Cardiac muscle cell (in vitro differentiated cells and primary cell): ENCODE data around the gene BRF1. TPM values are rescaled to one million over a fixed set of nuclear protein-coding genes. Genes with fewer than 3 reads are reported as not detected.

ENCODE experiments used
- DNase-seq, 2 donors: peaks; one replicate each; pipeline versions ENCODE4 v3.0.0 to v3.0.0-alpha.2; 2010 to 2017; ENCODE audit warnings: low read depth in 1 of 2, low spot score in 1 of 2
- H3K27ac ChIP-seq: fragments of 200-600 bp; sonication (generic); 2 replicates; pipeline ENCODE4 v1.5.1; 2016
- H3K27me3 ChIP-seq: fragments of 200-600 bp; sonication (generic); 2 replicates; pipeline ENCODE4 v1.6.0; 2016; ENCODE audit warnings: control low read depth
- H3K36me3 ChIP-seq: fragments of 200-600 bp; sonication (generic); 2 replicates; pipeline ENCODE4 v1.5.1; 2016; ENCODE audit warnings: control low read depth
- H3K4me1 ChIP-seq: fragments of 200-600 bp; sonication (generic); 2 replicates; pipeline ENCODE4 v1.8.1; 2017; ENCODE audit warnings: low read depth, mild to moderate bottlenecking, mixed run types
- H3K4me3 ChIP-seq: fragments of 200-600 bp; sonication (generic); 2 replicates; pipeline ENCODE4 v1.5.1; 2016; ENCODE audit warnings: mild to moderate bottlenecking
- H3K9me3 ChIP-seq: fragments of 200-600 bp; sonication (generic); 2 replicates; pipeline ENCODE4 v1.5.1; 2017; ENCODE audit warnings: low read depth, mild to moderate bottlenecking, control low read depth
- polyA plus RNA-seq: library from polyadenylated mRNA; unstranded; fragments of >200 nt; fragmentation: Nextera tagmentation; extraction: Ambion mirVana; gene quantifications from 2 replicates; pipeline ENCODE4 v1.2.1, GENCODE V29; 2016
- total RNA-seq: library from RNA; depleted of rRNA; stranded (reverse); fragments of >200 nt; gene quantifications from 2 replicates; pipeline ENCODE4 v1.2.3, GENCODE V29; 2016
- TF ChIP-seq, protein P1 (sequence below): IDR thresholded peaks from 2 replicates; pipeline ENCODE4 v1.5.1; 2012; ENCODE audit warnings: low read depth, mild to moderate bottlenecking, low read length

The BRF1 gene
- total and polyA plus RNA-seq, 2 experiments from 2014 or later, result 26.6 to 82.2 TPM

DNA sequence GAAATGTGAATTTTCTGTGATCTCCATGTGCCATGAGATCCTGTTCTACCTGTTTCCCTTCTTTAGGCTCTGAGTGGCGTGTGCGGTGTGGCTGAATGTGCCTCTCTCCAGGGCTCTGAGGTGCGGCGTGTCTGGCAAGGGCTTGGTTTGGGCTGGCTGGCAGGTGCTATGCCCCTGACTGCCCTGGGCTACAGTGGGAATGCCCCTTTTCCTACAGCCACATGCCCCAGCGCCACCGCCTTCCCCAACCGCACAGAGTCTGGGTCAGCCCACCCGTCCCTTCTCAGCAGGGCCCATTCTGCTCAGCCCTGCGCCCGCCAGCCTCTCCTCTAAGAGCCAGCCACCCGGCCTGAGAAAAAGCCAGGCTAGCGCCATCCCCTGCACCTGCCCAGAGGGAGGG lies 27.7 kb downstream of the BRF1 start:
- no peaks in the 10 kb centered on the region for H3K4me1 ChIP-seq
- no peak overlapping the region for H3K27ac ChIP-seq
- no peaks in the 10 kb centered on the region for H3K9me3 ChIP-seq
- no peaks in the 10 kb centered on the region for H3K27me3 ChIP-seq
- DNase-seq, result no peak
- H3K36me3 ChIP-seq, result no peaks in the 10 kb centered on the region
- TF ChIP-seq, protein P1, sequence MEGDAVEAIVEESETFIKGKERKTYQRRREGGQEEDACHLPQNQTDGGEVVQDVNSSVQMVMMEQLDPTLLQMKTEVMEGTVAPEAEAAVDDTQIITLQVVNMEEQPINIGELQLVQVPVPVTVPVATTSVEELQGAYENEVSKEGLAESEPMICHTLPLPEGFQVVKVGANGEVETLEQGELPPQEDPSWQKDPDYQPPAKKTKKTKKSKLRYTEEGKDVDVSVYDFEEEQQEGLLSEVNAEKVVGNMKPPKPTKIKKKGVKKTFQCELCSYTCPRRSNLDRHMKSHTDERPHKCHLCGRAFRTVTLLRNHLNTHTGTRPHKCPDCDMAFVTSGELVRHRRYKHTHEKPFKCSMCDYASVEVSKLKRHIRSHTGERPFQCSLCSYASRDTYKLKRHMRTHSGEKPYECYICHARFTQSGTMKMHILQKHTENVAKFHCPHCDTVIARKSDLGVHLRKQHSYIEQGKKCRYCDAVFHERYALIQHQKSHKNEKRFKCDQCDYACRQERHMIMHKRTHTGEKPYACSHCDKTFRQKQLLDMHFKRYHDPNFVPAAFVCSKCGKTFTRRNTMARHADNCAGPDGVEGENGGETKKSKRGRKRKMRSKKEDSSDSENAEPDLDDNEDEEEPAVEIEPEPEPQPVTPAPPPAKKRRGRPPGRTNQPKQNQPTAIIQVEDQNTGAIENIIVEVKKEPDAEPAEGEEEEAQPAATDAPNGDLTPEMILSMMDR, result no peak
- no peak overlapping the region for H3K4me3 ChIP-seq

DNA sequence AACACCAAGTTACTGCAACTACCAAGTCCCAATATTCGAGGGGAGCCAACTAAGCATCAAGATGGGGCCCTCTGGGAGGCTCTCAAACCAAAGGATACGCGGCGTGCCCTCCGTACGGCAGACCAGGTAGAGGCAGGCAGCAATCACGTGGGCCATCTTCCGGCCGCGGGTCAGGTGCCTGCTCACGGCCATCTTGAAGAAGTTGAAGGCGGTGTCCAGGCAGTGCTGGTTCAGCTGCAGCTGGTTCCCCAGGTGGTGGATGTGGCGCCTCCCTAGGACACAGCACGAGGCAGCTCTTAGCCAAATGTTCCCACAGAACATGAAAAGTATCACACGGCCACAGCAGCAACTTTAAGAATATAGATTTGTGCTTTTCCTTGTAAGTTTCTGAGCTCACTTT lies 28.2 kb downstream of the BRF1 start:
- H3K9me3 ChIP-seq, result no peaks in the 10 kb centered on the region
- no peak for DNase-seq
- H3K27ac ChIP-seq, result no peak overlapping the region
- TF ChIP-seq, protein P1, result no peak
- no peaks in the 10 kb centered on the region for H3K36me3 ChIP-seq
- no peak overlapping the region for H3K4me3 ChIP-seq
- H3K27me3 ChIP-seq, result no peaks in the 10 kb centered on the region
- no peaks in the 10 kb centered on the region for H3K4me1 ChIP-seq

DNA sequence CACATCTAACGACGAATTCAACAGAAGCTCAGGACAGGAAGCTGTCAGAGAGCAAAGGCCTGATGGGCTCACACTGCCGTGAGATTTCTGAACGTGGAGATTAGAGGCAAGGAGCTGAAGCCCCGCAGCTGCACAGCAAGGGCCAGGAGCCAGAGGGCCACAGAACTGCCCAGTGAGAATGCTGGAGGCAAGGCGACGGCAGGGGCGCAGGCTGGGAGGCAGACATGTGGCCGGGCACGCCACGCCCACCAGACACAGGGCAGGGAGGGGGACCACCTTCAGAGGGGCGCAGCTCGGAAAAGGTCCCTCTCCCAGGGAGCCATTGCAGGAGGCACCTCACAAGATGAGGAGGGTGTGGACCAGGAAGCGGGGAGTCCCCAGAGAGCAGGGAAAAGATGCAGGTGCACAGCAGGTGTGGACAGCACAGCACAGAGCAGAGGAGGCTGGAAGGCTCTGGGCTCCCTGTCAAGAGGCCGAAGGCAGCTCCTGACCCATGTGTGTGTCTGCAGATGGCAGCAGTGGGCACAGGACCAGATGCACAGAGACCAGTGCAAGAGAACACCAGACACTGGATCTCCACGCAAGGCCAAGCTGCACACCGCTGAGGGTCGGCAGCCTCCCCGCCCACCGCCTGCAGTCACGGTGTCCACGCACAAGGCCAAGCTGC lies 29.4 kb downstream of the BRF1 start:
- no peaks in the 10 kb centered on the region for H3K27me3 ChIP-seq
- H3K4me3 ChIP-seq, result no peak overlapping the region
- no peaks in the 10 kb centered on the region for H3K36me3 ChIP-seq
- TF ChIP-seq, protein P1, result no peak
- DNase-seq, result no peak
- H3K4me1 ChIP-seq, result no peaks in the 10 kb centered on the region
- H3K27ac ChIP-seq, result no peak overlapping the region
- H3K9me3 ChIP-seq, result no peaks in the 10 kb centered on the region

DNA sequence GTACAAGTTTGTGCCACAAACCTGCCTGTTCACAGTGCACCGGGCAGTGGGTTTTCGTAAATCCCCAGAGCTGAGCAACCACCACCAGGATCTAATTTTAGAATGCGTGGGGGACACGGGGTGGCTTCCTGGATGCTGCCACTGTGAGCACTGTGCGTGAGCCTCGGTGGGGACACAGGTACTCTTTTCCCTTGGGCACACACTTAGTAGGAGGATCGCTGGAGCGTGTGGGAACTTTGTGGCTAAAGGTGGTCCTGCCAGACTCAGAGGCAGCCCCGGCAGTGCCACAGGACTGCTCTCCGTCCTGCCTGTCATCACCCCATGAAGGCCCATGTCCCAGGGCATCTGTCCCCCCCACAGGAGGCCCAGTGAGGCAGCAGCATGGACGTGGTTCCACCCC lies 31.4 kb downstream of the BRF1 start:
- H3K36me3 ChIP-seq, result no peaks in the 10 kb centered on the region
- no peak overlapping the region for H3K4me3 ChIP-seq
- TF ChIP-seq, protein P1, result no peak
- H3K9me3 ChIP-seq, result no peaks in the 10 kb centered on the region
- no peak for DNase-seq
- H3K27ac ChIP-seq, result no peak overlapping the region
- H3K27me3 ChIP-seq, result no peaks in the 10 kb centered on the region
- H3K4me1 ChIP-seq, result no peaks in the 10 kb centered on the region

DNA sequence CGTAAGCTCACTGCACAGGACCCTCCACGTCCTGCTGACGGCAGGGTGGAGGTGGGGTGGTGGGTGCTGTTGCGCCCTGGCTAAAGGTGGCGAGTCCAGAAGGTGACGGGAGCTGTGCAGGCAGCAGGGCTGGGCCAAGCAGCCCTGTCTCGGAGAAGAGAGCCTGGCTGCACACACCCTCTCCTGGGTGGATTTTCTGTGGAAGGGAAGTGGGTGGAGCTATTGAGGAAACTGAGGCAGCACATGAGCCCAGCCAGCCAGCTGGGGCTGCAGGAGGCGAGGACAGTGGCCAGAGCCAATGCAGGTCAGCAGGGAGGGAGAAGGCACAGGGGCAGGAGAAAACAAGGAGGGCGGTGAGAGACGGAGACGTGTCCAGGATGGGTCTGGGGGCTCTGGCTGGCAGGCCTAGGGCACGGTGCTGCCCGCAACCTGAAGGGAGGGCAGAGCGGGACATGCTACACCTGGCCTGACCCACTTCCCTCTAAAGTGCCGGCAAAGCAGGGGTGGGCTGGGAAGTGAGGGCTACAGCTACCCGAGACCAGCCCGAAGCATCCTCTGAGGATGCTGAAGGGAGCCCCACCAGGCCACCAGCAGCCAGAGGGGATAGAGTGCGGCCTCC lies 32.0 kb downstream of the BRF1 start:
- no peak for DNase-seq
- Histone ChIP-seq H3K9me3 (no peaks in the 10 kb centered on the region), H3K4me3 (no peak overlapping the region), H3K36me3 (no peaks in the 10 kb centered on the region), H3K27ac (no peak overlapping the region), H3K27me3 (no peaks in the 10 kb centered on the region), H3K4me1 (no peaks in the 10 kb centered on the region)
- TF ChIP-seq, protein P1, result no peak
